Fibroblast of lung (primary cell): ENCODE results near the gene DEFB131A.
"Not testable (repeated sequence)": the region's sequence is repeated elsewhere in the genome, so short reads cannot be mapped to it uniquely, and the experiment has no call there.

ENCODE experiments used
- EZH2 ChIP-seq: IDR thresholded peaks from 2 replicates; pipeline ENCODE4 v1.5.1; 2012; ENCODE audit warnings: low read length, control low read depth, mild to moderate bottlenecking; ENCODE audit errors: missing control alignments
- TF ChIP-seq, protein P1 (sequence below), 2 donors: IDR thresholded peaks in 1 of 2; conservative IDR thresholded peaks in 1 of 2; 1 replicate in 1 of 2; 2 replicates in 1 of 2; pipeline ENCODE4 v1.5.1; 2011 to 2012; ENCODE audit warnings: low read length in 2 of 2, control low read depth in 1 of 2, inconsistent platforms in 1 of 2, low read depth in 1 of 2, mild to moderate bottlenecking in 1 of 2

DNA sequence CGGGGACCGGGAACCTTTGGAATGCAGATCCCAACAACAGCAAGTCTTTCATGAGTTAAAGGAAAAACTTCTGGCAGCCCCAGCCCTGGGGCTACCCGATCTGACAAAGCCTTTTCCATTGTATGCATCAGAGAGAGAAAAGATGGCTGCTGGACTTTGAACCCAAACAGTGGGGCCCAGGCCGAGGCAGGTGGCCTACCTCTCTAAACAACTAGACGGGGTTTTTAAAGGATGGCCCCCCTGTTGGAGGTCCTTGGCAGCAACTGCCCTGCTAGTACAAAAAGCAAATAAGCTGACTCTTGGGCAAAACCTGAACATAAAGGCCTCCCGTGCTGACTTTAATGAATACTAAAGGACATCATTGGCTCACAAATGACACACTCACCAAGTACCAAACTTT, 10.1 kb downstream of the DEFB131A start:
- TF ChIP-seq, protein P1, sequence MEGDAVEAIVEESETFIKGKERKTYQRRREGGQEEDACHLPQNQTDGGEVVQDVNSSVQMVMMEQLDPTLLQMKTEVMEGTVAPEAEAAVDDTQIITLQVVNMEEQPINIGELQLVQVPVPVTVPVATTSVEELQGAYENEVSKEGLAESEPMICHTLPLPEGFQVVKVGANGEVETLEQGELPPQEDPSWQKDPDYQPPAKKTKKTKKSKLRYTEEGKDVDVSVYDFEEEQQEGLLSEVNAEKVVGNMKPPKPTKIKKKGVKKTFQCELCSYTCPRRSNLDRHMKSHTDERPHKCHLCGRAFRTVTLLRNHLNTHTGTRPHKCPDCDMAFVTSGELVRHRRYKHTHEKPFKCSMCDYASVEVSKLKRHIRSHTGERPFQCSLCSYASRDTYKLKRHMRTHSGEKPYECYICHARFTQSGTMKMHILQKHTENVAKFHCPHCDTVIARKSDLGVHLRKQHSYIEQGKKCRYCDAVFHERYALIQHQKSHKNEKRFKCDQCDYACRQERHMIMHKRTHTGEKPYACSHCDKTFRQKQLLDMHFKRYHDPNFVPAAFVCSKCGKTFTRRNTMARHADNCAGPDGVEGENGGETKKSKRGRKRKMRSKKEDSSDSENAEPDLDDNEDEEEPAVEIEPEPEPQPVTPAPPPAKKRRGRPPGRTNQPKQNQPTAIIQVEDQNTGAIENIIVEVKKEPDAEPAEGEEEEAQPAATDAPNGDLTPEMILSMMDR (conservative IDR thresholded peaks at IDR 0.05 in 1 of 2, IDR thresholded peaks at IDR 0.05 in 1 of 2; ENCODE audit: low read depth in 1 of 2, low read length in 2 of 2) = not testable (repeated sequence)
- not testable (repeated sequence) for TF ChIP-seq EZH2
